ENCODE data around the gene WEE1. TPM values are rescaled to one million over a fixed set of nuclear protein-coding genes. Genes with fewer than 3 reads are reported as not detected.
A peak's percentile ranks its signal among the peaks of the same experiment; 100 is the strongest.

WEE1 gene
- total and polyA plus RNA-seq, 2 donors from 2014 or later = 7.9 to 33.9 TPM

DNA sequence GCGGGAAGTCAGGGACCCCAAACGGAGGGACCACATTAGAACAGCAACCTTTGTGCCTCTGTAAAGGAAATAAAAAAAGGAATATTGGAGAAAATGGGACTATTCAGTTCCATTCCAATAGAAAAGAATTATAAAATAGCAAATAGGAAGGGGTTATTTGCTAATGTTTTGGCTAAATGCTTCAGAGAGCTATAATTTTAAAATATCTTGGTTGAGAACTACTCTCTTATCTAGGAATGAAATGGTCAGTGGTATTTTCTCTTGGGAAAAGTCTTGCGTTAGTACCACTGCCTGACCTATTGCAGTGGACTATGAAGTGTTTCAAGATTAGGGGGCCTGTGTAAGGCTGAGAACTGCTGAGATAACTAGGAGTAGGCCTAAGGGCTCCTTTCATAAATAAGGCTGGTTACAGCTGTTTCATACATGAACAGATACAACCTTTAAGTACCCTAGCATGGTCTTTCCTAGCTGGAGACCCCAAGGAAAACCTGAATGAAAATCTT lies 6.9 kb upstream of the WEE1 start:
- H3K4me1 ChIP-seq (ENCODE audit: control insufficient read depth in 2 of 3, insufficient read depth in 2 of 3, low read depth in 1 of 3, low read length in 3 of 3) = peaks cover 7 to 29% (median 14%) of the 10 kb centered on the region in 3 donors
- H3K36me3 ChIP-seq (ENCODE audit: control insufficient read depth in 2 of 3, insufficient read depth in 3 of 3, low read length in 3 of 3) = no peaks in the 10 kb centered on the region
- DNase-seq (peak in 1 of 5 donors; percentile 42), FAIRE-seq (no peak)
- intact Hi-C loops (cut with DNase I) = no loop called here
- TF ChIP-seq, protein P1, sequence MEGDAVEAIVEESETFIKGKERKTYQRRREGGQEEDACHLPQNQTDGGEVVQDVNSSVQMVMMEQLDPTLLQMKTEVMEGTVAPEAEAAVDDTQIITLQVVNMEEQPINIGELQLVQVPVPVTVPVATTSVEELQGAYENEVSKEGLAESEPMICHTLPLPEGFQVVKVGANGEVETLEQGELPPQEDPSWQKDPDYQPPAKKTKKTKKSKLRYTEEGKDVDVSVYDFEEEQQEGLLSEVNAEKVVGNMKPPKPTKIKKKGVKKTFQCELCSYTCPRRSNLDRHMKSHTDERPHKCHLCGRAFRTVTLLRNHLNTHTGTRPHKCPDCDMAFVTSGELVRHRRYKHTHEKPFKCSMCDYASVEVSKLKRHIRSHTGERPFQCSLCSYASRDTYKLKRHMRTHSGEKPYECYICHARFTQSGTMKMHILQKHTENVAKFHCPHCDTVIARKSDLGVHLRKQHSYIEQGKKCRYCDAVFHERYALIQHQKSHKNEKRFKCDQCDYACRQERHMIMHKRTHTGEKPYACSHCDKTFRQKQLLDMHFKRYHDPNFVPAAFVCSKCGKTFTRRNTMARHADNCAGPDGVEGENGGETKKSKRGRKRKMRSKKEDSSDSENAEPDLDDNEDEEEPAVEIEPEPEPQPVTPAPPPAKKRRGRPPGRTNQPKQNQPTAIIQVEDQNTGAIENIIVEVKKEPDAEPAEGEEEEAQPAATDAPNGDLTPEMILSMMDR (IDR thresholded peaks at IDR 0.05; ENCODE audit: borderline replicate concordance, extremely low read depth, insufficient read depth) = no peak
- no peaks in the 10 kb centered on the region for H3K27me3 ChIP-seq (ENCODE audit: control insufficient read depth, insufficient read depth, low read length)
- peak overlapping the region in 1 of 3 donors; percentile 57 for H3K9ac ChIP-seq (ENCODE audit: low read length in 3 of 3)
- H3K4me3 ChIP-seq (ENCODE audit: low read length in 3 of 3) = no peak overlapping the region
- H3K9me3 ChIP-seq (ENCODE audit: control insufficient read depth in 2 of 3, insufficient read depth in 1 of 3, low read length in 3 of 3) = no peaks in the 10 kb centered on the region
- peak overlapping the region; percentile 65 to 81 for H3K27ac ChIP-seq (ENCODE audit: low read depth in 2 of 2, low read length in 2 of 2)

DNA sequence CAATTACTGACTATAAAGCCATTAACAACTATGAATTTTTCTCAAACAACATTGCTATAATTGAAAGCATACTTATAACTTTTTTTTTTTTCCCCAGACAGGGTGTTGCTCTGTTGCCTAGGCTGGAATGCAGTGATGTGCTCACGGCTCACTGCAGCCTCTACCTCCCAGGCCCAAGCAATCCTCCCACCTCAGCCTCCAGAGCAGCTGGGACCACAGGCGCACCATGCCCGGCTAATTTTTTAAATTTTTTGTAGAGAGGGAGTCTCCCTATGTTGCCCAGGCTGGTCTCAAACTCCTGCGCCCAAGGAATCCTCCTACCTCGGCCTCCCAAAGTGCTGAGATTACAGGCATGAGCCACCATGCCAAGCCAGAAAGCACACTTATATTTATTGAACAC lies 6.1 kb upstream of the WEE1 start:
- no peak overlapping the region for H3K9ac ChIP-seq (ENCODE audit: low read length in 3 of 3)
- peak overlapping the region; percentile 14 to 83 for H3K27ac ChIP-seq (ENCODE audit: low read depth in 2 of 2, low read length in 2 of 2)
- H3K27me3 ChIP-seq (ENCODE audit: control insufficient read depth, insufficient read depth, low read length) = no peaks in the 10 kb centered on the region

DNA sequence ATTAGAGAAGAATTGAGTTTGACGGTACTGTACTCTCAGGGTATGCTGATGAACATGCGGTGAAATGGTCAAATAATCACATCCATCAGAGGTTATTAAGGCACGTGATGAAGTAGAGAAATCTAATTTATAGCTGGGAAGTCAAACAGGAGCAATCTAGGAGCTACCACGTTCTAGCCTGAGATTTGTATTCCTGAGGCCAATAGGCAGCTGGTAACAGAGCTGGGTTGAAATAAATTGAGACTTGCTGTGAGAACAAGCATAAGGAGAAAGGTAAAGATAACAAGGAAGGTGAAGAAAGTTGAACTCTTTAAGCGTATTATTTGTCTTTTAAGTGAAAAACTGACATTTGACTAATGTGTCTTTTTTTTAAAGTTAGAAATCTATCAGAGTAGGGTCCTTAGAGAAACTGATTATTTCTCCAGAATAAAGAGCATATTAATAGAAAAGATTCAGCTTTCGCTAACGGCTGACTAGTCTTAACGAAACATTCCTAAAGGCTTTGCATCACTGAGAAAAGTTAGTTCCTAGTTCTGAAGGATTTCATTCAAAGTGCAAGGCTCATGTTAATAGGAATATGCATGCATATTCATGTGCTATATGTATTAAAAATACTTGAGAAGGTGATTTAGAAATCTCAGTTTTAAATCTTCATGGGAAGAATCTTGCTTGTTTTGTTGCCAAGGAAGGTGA lies 5.2 kb upstream of the WEE1 start:
- FAIRE-seq (no peak), DNase-seq (peak in 1 of 5 donors; percentile 71)
- no peaks in the 10 kb centered on the region for H3K27me3 ChIP-seq (ENCODE audit: control insufficient read depth, insufficient read depth, low read length)
- TF ChIP-seq, protein P1 (IDR thresholded peaks at IDR 0.05; ENCODE audit: borderline replicate concordance, extremely low read depth, insufficient read depth) = no peak
- H3K27ac ChIP-seq (ENCODE audit: low read depth in 2 of 2, low read length in 2 of 2) = peak overlapping the region; percentile 83
- no peaks in the 10 kb centered on the region for H3K9me3 ChIP-seq (ENCODE audit: control insufficient read depth in 2 of 3, insufficient read depth in 1 of 3, low read length in 3 of 3)
- intact Hi-C loops (cut with DNase I) = no loop called here
- H3K4me1 ChIP-seq (ENCODE audit: control insufficient read depth in 2 of 3, insufficient read depth in 2 of 3, low read depth in 1 of 3, low read length in 3 of 3) = peaks cover 9 to 29% (median 14%) of the 10 kb centered on the region in 3 donors
- H3K36me3 ChIP-seq (ENCODE audit: control insufficient read depth in 2 of 3, insufficient read depth in 3 of 3, low read length in 3 of 3) = no peaks in the 10 kb centered on the region
- peak overlapping the region in 1 of 3 donors; percentile 20 for H3K9ac ChIP-seq (ENCODE audit: low read length in 3 of 3)
- H3K4me3 ChIP-seq (ENCODE audit: low read length in 3 of 3) = peak overlapping the region in 2 of 3 donors; percentile 35 to 43

More for the DNA sequence above, 6.1 kb upstream of the WEE1 start:
- intact Hi-C loops (cut with DNase I) = no loop called here
- H3K4me3 ChIP-seq (ENCODE audit: low read length in 3 of 3) = no peak overlapping the region
- DNase-seq (no peak), FAIRE-seq (no peak)
- TF ChIP-seq, protein P1 (IDR thresholded peaks at IDR 0.05; ENCODE audit: borderline replicate concordance, extremely low read depth, insufficient read depth) = no peak
- H3K36me3 ChIP-seq (ENCODE audit: control insufficient read depth in 2 of 3, insufficient read depth in 3 of 3, low read length in 3 of 3) = no peaks in the 10 kb centered on the region
- no peaks in the 10 kb centered on the region for H3K9me3 ChIP-seq (ENCODE audit: control insufficient read depth in 2 of 3, insufficient read depth in 1 of 3, low read length in 3 of 3)
- H3K4me1 ChIP-seq (ENCODE audit: control insufficient read depth in 2 of 3, insufficient read depth in 2 of 3, low read depth in 1 of 3, low read length in 3 of 3) = peaks cover 7 to 29% (median 14%) of the 10 kb centered on the region in 3 donors

All from kidney (tissue), 14 donors.